HUES64 (cell line): Measurements from ENCODE around the gene TRAPPC2L.

Experiments
- H3K27ac ChIP-seq: 2 replicates; pipeline ENCODE4 v1.7.0; 2013; ENCODE audit warnings: low read depth, low read length, inconsistent platforms
- H3K27me3 ChIP-seq: 2 replicates; pipeline ENCODE4 v1.6.1; 2013; ENCODE audit warnings: mild to moderate bottlenecking, low read length; ENCODE audit not compliant: insufficient read depth
- H3K36me3 ChIP-seq: 2 replicates; pipeline ENCODE4 v1.6.1; 2013; ENCODE audit warnings: mild to moderate bottlenecking, low read length; ENCODE audit not compliant: insufficient read depth
- H3K4me1 ChIP-seq: 2 replicates; pipeline ENCODE4 v1.6.1; 2013; ENCODE audit warnings: mild to moderate bottlenecking, low read length, moderate library complexity; ENCODE audit not compliant: insufficient read depth
- H3K4me3 ChIP-seq: 2 replicates; pipeline ENCODE4 v1.5.1; 2013; ENCODE audit warnings: mild to moderate bottlenecking, low read length, moderate library complexity
- H3K9ac ChIP-seq: 2 replicates; pipeline ENCODE4 v1.6.1; 2013; ENCODE audit warnings: mild to moderate bottlenecking, low read depth, low read length
- H3K9me3 ChIP-seq: 2 replicates; pipeline ENCODE4 v1.6.1; 2013; ENCODE audit warnings: low read depth, low read length; ENCODE audit not compliant: insufficient read depth
- whole genome bisulfite sequencing: fragments of 150-250, 120-280 bp; methylation state at CpG from one replicate; pipeline ENCODE4 v1.1.7; 2013; ENCODE audit warnings: missing lambda C conversion rate; 5-methylcytosine and 5-hydroxymethylcytosine counted together

TRAPPC2L gene

GRCh38 chr16:88831838-88832237 lies 25.1 kb upstream of the TRAPPC2L start:
- peaks cover 8% of the 10 kb centered on the region; the same call in 1 of the 2 replicates for H3K36me3 ChIP-seq
- H3K27ac ChIP-seq: no peak overlapping the region
- no peaks in the 10 kb centered on the region for H3K9me3 ChIP-seq
- no peaks in the 10 kb centered on the region for H3K27me3 ChIP-seq
- no peak overlapping the region for H3K9ac ChIP-seq
- no peak overlapping the region for H3K4me3 ChIP-seq
- 85% methylated on average over 13 of the region's 13 CpGs for WGBS
- H3K4me1 ChIP-seq: no peaks in the 10 kb centered on the region

- H3K9ac ChIP-seq: no peak overlapping the region
- H3K4me1 ChIP-seq: no peaks in the 10 kb centered on the region
- H3K36me3 ChIP-seq: peaks cover 8% of the 10 kb centered on the region; the same call in 1 of the 2 replicates
- no peaks in the 10 kb centered on the region for H3K27me3 ChIP-seq
- WGBS: 97% methylated on average over 13 of the region's 13 CpGs
- H3K4me3 ChIP-seq: no peak overlapping the region
- no peak overlapping the region for H3K27ac ChIP-seq
- H3K9me3 ChIP-seq: no peaks in the 10 kb centered on the region
These were observed 23.8 kb upstream of the TRAPPC2L start for GRCh38 chr16:88833086-88833485.

- Histone ChIP-seq H3K9me3 (no peaks in the 10 kb centered on the region), H3K36me3 (peaks cover 12% of the 10 kb centered on the region)
- 87% methylated on average over 13 of the region's 13 CpGs for WGBS
These were observed 22.3 kb upstream of the TRAPPC2L start for GRCh38 chr16:88834670-88835069.

GRCh38 chr16:88835383-88835782 lies 21.5 kb upstream of the TRAPPC2L start:
- no peaks in the 10 kb centered on the region for H3K27me3 ChIP-seq
- no peaks in the 10 kb centered on the region for H3K4me1 ChIP-seq
- WGBS: 90% methylated on average over 11 of the region's 11 CpGs
- no peaks in the 10 kb centered on the region for H3K9me3 ChIP-seq
- no peak overlapping the region for H3K9ac ChIP-seq
- no peak overlapping the region for H3K27ac ChIP-seq
- peaks cover 20% of the 10 kb centered on the region for H3K36me3 ChIP-seq
- H3K4me3 ChIP-seq: no peak overlapping the region

More at GRCh38 chr16:88834670-88835069, 22.3 kb upstream of the TRAPPC2L start:
- Histone ChIP-seq H3K9ac (no peak overlapping the region), H3K27ac (no peak overlapping the region), H3K4me1 (no peaks in the 10 kb centered on the region), H3K4me3 (no peak overlapping the region), H3K27me3 (no peaks in the 10 kb centered on the region)

- Histone ChIP-seq H3K4me3 (no peak overlapping the region), H3K27ac (no peak overlapping the region), H3K27me3 (no peaks in the 10 kb centered on the region), H3K36me3 (peaks cover 21% of the 10 kb centered on the region), H3K9me3 (no peaks in the 10 kb centered on the region), H3K4me1 (no peaks in the 10 kb centered on the region), H3K9ac (no peak overlapping the region)
- 93% methylated on average over 33 of the region's 33 CpGs for WGBS
These were observed 21.1 kb upstream of the TRAPPC2L start for GRCh38 chr16:88835818-88836217.

GRCh38 chr16:88836791-88837190 lies 20.1 kb upstream of the TRAPPC2L start:
- 96% methylated on average over 17 of the region's 17 CpGs for WGBS
- H3K9ac ChIP-seq: no peak overlapping the region
- H3K27ac ChIP-seq: no peak overlapping the region
- H3K4me3 ChIP-seq: no peak overlapping the region
- H3K4me1 ChIP-seq: no peaks in the 10 kb centered on the region
- no peaks in the 10 kb centered on the region for H3K9me3 ChIP-seq
- H3K36me3 ChIP-seq: peaks cover 21% of the 10 kb centered on the region
- no peaks in the 10 kb centered on the region for H3K27me3 ChIP-seq

GRCh38 chr16:88837806-88838205 lies 19.1 kb upstream of the TRAPPC2L start:
- Histone ChIP-seq H3K4me3 (no peak overlapping the region), H3K36me3 (peaks cover 21% of the 10 kb centered on the region), H3K4me1 (no peaks in the 10 kb centered on the region), H3K9me3 (no peaks in the 10 kb centered on the region), H3K27ac (no peak overlapping the region), H3K27me3 (no peaks in the 10 kb centered on the region), H3K9ac (no peak overlapping the region)
- 95% methylated on average over 20 of the region's 20 CpGs for WGBS

- 95% methylated on average over 19 of the region's 19 CpGs for WGBS
- H3K4me3 ChIP-seq: no peak overlapping the region
- H3K27me3 ChIP-seq: no peaks in the 10 kb centered on the region
- no peak overlapping the region for H3K9ac ChIP-seq
- peaks cover 21% of the 10 kb centered on the region for H3K36me3 ChIP-seq
- H3K9me3 ChIP-seq: no peaks in the 10 kb centered on the region
- no peak overlapping the region for H3K27ac ChIP-seq
- H3K4me1 ChIP-seq: no peaks in the 10 kb centered on the region
These were observed 18.4 kb upstream of the TRAPPC2L start for GRCh38 chr16:88838566-88838965.

- WGBS: 95% methylated on average over 39 of the region's 39 CpGs
- no peak overlapping the region for H3K9ac ChIP-seq
- peaks cover 21% of the 10 kb centered on the region for H3K36me3 ChIP-seq
- no peak overlapping the region for H3K4me3 ChIP-seq
- no peaks in the 10 kb centered on the region for H3K27me3 ChIP-seq
- H3K9me3 ChIP-seq: no peaks in the 10 kb centered on the region
- no peaks in the 10 kb centered on the region for H3K4me1 ChIP-seq
- no peak overlapping the region for H3K27ac ChIP-seq
These were observed 17.8 kb upstream of the TRAPPC2L start for GRCh38 chr16:88839026-88839529.

- no peaks in the 10 kb centered on the region for H3K9me3 ChIP-seq
- no peaks in the 10 kb centered on the region for H3K4me1 ChIP-seq
- no peak overlapping the region for H3K27ac ChIP-seq
- 95% methylated on average over 24 of the region's 24 CpGs for WGBS
- H3K27me3 ChIP-seq: no peaks in the 10 kb centered on the region
- no peak overlapping the region for H3K4me3 ChIP-seq
- peaks cover 19% of the 10 kb centered on the region for H3K36me3 ChIP-seq
- no peak overlapping the region for H3K9ac ChIP-seq
These were observed 17.0 kb upstream of the TRAPPC2L start for GRCh38 chr16:88839745-88840599.

GRCh38 chr16:88840600-88841215 lies 16.2 kb upstream of the TRAPPC2L start:
- WGBS: 94% methylated on average over 30 of the region's 30 CpGs
- H3K27me3 ChIP-seq: no peaks in the 10 kb centered on the region
- H3K27ac ChIP-seq: no peak overlapping the region
- peaks cover 13% of the 10 kb centered on the region for H3K36me3 ChIP-seq
- no peaks in the 10 kb centered on the region for H3K9me3 ChIP-seq
- H3K4me3 ChIP-seq: no peak overlapping the region
- H3K4me1 ChIP-seq: no peaks in the 10 kb centered on the region
- no peak overlapping the region for H3K9ac ChIP-seq
